GM18858 (cell line): ENCODE data around the gene LRBA.
"Not testable (repeated sequence)": the region's sequence is repeated elsewhere in the genome, so short reads cannot be mapped to it uniquely, and the experiment has no call there.

Experiments used
- ATAC-seq: cut with Tn5 transposase; IDR thresholded peaks from one replicate; pipeline ENCODE4 v1.9.1; 2021; ENCODE audit not compliant: unreplicated experiment

Gene LRBA

DNA sequence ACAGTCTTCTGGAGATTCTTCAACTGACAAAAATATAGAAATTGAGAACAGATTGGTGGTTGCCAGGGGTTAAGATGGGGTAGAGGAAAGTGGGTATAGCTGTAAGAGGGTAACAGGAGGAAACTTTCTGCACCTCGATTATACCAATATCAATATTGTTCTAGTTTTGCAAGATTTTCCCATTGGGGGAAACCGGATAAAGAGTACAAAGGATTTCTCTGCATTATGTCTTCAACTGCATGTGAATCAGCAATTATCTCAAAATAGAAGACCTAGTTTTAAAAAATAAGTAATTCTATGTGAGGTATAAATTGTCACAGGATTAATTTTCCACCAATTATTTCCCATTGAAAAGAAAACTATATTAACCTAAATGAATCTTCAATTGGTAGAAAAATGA lies 65.7 kb downstream of the LRBA start:
- ATAC-seq: no peak

DNA sequence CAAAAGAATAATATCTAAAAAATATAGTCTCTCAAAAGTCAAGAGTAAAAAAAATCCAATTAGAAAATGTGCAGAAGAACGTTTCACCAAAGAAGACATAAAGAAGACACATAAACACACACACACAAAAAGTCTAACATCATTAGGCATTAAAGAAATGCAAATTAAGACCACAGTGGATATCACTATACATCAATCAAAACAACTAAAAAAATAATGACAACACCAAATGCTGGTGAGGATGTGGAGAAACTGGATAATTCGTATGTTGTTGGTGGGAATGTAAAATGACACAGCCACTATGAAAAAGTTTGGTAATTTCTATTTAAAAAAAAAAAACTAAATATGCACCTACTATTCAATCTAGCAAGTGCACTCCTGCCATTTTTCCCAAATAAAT lies 66.4 kb downstream of the LRBA start:
- no peak for ATAC-seq

- ATAC-seq: no peak
These were observed 67.0 kb downstream of the LRBA start for GRCh38 chr4:150948074-150948473.

- ATAC-seq: no peak
These were observed 70.4 kb downstream of the LRBA start for GRCh38 chr4:150944660-150945059.

DNA sequence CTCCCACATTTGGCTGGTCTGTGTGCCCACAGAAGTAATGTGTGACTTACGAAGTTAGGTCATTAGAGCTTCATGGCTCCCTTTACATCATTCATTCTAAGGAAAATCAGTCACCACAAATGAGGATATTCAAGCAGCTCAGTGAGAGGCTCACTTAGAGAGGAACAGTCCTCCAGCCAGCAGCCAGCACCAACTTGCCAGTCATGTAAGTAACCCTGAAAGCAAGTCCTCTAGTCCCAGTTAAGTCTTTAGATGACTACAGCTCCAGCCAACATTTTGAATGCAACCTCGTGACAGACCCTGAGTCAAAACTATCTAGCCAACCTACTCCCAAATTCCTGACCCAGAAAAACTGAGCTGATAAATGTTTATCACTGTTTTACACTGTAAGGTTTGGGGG lies 71.3 kb downstream of the LRBA start:
- ATAC-seq: no peak

DNA sequence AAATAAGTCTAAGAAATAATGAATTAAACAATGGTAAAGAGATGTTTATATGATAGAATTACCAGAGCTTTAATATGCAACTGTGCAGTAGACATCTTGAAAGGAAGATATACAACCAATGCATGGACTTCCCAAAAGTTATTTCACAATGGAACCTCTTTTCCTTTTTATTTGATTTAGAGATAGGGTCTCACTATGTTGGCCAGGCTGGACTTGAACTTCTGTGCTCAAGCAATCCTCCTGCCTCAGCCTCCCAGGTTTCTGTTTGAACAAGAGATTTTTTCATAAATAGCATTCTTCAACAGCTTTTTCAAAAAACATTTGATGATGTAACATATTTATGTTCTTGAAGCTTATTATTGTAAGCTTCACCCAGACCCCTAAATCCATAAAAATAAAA lies 72.0 kb downstream of the LRBA start:
- ATAC-seq: no peak

GRCh38 chr4:150942539-150942938 lies 72.5 kb downstream of the LRBA start:
- no peak for ATAC-seq

DNA sequence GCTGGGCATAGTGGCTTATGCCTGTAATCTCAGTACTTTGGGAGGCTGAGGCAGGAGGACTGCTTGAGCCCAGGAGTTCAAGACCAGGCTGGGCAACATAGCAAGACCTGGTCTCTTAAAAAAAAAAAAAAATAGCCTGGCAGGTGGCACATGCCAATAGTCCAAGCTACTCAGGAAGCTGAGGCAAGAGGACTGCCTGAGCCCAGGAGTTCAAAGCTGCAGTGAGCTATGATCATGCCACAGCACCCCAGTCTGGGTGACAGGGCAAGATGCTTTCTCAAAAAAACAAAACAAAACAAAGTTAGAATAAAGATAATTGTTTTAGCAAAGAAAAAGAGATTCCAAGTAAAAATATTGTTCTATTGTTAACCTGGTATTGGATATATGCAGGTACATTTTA lies 75.0 kb downstream of the LRBA start:
- ATAC-seq: no peak

DNA sequence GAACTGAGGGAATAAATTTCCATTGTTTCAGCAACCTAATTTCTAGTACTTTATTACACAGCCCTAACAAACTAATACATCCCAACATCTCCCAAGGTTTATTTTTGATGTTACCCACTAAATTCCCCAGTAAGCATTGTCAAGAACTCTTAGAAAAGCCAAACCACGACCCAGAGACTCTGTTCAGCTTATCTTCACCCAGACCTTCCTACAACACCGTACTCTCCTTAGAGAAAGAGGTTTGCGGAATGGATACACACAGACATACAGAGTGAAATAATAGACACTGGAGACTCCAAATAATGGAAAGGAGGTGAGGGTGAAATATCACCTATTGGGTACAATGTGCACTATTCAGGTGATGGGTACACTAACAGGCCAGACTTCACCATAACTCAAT lies 75.6 kb downstream of the LRBA start:
- ATAC-seq: no peak

- ATAC-seq: no peak
These were observed 76.1 kb downstream of the LRBA start for GRCh38 chr4:150938873-150939499.

GRCh38 chr4:150938417-150938816 lies 76.7 kb downstream of the LRBA start:
- ATAC-seq: no peak

DNA sequence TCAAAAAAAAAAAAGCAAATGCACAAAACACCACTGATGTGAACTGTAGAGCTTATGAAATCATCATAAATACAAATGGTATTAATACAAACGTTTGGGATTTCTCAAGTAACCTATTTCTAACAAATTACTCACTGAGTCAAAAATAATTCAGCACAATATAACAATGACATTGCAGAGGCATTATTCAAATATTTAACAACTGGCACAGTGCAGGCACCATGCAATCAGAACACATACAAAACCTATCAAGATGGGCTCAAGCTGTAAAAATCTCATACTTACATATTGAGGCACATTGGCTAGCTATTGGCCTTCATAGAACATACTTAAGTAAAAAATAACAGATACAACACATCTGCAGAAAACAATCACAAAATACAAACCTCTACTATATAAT lies 81.1 kb downstream of the LRBA start:
- ATAC-seq: no peak

DNA sequence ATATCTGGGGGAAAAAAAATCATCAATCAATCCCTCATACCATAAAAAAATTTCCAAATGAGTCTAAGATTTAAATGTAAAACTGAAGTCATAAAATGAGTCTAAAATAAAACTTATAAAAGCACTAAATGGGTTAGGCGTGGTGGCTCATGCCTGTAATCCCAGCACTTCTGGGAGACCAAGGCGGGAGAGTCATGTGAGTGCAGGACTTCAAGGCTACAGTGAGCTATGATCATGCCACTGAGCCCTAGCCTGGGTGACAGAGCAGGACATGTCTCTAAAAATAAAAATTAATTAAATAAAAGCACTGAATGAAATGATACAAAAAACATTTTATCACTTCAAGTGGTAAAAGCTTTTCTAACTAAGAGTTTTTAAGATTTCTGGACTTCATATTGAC lies 83.3 kb downstream of the LRBA start:
- no peak for ATAC-seq

DNA sequence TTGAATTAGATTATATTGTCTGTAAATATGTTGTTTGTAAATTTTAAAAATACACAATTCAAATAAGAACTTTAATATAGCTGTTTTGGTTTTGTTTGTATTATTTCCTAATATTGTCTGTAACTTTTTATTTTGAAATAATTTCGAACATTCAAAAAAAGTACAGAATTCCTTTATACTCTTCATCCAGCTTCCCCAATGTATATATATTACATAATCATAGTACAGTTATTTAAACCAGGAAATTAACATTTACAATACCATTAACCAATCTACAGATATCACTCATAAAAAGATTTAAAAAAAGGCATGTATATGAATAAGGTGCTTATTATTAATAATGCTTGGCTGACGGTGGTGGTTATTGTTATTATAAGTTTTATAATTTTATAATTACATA lies 84.1 kb downstream of the LRBA start:
- no peak for ATAC-seq

DNA sequence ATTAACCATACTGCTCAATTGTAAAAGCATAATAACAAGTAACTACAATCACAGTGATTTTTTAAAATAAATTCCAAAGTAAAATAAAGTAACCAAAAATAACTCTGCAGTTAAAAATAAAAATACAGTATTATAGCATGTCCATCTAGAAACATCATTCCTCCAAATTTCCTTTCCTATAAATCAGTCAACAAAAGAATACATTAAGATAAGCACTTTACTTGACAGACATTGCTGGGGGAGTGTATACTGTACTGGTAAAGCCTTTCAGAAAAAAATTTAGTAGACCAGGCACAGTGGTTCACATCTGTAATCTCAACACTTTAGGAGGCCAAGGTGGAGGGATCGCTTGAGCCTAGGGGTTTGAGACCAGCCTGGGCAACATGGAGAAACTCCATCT lies 91.1 kb downstream of the LRBA start:
- ATAC-seq: no peak

DNA sequence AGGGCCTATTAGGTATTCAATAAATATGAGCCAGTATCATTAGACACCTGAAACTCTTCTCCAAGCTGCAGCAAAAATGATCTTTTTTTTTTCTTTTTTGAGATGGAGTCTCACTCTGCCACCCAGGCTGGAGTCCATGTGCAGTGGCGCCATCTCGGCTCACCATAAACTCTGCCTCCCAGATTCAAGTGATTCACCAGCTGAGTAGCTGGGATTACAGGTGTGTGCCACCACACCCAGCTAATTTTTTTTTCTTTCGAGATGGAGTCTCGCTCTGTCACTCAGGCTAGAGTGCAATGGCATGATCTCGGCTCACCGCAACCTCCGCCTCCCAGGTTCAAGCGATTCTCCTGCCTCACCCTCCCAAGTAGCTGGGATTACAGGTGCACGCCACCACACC lies 93.6 kb downstream of the LRBA start:
- ATAC-seq: not testable (repeated sequence)

DNA sequence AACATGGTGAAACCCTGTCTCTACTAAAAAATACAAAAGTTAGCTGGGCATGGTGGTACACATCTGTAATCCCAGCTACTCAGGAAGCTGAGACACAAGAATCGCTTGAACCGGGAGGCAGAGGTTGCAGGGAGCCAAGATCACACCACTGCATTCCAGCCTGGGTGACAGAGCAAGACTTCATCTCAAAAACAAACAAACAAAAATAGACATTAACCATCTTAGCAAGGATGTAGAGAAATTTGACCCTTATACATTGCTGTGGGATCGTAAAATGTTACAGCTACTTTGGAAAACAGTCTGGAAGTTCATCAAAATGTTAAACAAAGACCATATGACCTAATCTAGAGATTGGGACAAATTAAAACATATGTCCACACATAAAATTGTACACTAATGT lies 96.5 kb downstream of the LRBA start:
- ATAC-seq: not testable (repeated sequence)

- ATAC-seq: no peak
These were observed 103.8 kb downstream of the LRBA start for GRCh38 chr4:150911326-150911725.

GRCh38 chr4:150909116-150909515 lies 106.0 kb downstream of the LRBA start:
- ATAC-seq: no peak

- no peak for ATAC-seq
These were observed 108.0 kb downstream of the LRBA start for GRCh38 chr4:150906987-150907633.

GRCh38 chr4:150904671-150905070 lies 110.4 kb downstream of the LRBA start:
- ATAC-seq: no peak

- no peak for ATAC-seq
These were observed 111.5 kb downstream of the LRBA start for GRCh38 chr4:150903603-150904002.

- no peak for ATAC-seq
These were observed 118.6 kb downstream of the LRBA start for GRCh38 chr4:150896497-150896896.
